ENCODE data around the gene ROBO1.
"Not testable (repeated sequence)": the region's sequence is repeated elsewhere in the genome, so short reads cannot be mapped to it uniquely, and the experiment has no call there.

Gene ROBO1

GRCh38 chr3:79204351-79204750 lies 563.4 kb downstream of the ROBO1 start:
- no peak for TF ChIP-seq POLR2AphosphoS5 (IDR thresholded peaks at IDR 0.05; ENCODE audit: low read depth, low read length)
- no peak for TF ChIP-seq TAF1 (IDR thresholded peaks at IDR 0.05; ENCODE audit: borderline replicate concordance, low read depth, low read length)
- TF ChIP-seq POLR2A (IDR thresholded peaks at IDR 0.05; ENCODE audit: low read depth, low read length): no peak
- DNase-seq (ENCODE audit: insufficient read length) (no peak), FAIRE-seq (no peak)

DNA sequence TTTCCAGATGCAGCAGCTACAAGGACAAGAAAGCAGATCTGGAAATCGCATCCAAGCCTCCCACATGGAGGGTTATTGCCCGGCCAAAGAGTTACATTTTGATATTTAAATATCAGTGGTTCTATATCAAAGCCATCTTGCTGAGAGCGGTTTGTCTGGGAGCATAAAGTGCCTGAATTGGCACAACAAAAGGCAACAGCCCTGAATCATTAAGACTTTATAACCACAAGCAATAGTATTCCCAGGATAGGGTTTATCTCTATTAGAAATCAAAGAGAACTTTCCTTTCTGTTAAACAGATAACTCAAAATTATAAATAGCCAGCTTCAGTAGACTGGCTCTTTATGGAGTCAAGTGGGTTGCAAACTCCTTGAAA lies 564.7 kb downstream of the ROBO1 start:
- DNase-seq (ENCODE audit: insufficient read length): no peak
- no peak for TF ChIP-seq POLR2A (IDR thresholded peaks at IDR 0.05; ENCODE audit: low read depth, low read length)
- no peak for TF ChIP-seq TAF1 (IDR thresholded peaks at IDR 0.05; ENCODE audit: borderline replicate concordance, low read depth, low read length)
- TF ChIP-seq POLR2AphosphoS5 (IDR thresholded peaks at IDR 0.05; ENCODE audit: low read depth, low read length): no peak
- FAIRE-seq: no peak

DNA sequence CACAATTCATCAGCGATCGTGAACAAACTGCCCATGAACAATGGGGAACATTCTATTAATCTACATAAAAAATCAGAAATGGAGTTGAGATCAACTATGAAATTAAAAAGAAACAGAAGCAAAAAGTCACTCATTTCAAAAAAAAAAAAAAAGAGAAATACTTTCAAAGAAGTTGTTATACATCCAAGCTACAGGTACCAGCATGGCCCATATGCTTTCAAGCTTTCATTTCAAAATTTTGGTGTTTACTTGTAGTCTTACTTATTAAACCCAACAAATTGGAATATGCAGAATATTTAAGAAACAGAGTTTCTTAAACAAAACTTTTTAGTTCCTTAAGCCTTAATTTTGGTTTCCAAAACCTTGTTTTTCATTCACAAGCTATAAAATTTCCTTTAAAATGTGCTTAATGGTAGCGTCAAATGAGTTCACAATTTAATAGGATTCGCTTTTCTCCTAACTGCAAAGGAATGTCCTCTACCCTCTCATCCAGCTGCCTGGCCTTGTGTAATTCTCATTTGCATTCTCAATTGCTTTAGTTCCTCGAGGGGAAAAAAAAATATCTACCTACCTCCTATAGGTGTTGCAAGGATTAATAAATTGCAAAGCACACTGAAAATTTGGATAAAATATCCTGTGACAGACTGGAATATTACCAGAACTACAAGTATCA lies 565.2 kb downstream of the ROBO1 start:
- DNase-seq (ENCODE audit: insufficient read length) (no peak), FAIRE-seq (no peak)
- no peak for TF ChIP-seq POLR2AphosphoS5 (IDR thresholded peaks at IDR 0.05; ENCODE audit: low read depth, low read length)
- TF ChIP-seq TAF1 (IDR thresholded peaks at IDR 0.05; ENCODE audit: borderline replicate concordance, low read depth, low read length): no peak
- TF ChIP-seq POLR2A (IDR thresholded peaks at IDR 0.05; ENCODE audit: low read depth, low read length): no peak

DNA sequence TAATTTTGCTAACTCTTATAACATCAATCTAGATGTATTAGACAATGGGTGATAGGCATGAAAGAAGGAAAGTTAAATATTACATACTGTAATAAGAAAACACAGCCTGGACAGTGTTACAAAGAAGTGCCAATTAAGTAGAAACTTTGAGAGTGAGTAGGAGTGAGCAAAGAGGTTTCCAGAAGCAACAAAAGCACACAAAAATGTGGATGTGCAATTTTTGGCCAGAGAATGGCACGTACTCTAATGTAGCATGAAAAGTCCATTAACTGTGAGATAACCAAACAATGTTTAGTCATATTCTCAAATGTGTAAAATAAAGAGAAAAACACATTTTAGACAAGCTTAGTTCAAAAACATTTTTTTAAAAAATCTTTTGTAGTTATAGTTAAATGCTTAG lies 567.3 kb downstream of the ROBO1 start:
- FAIRE-seq (no peak), DNase-seq (ENCODE audit: insufficient read length) (no peak)
- TF ChIP-seq POLR2A (IDR thresholded peaks at IDR 0.05; ENCODE audit: low read depth, low read length): no peak

DNA sequence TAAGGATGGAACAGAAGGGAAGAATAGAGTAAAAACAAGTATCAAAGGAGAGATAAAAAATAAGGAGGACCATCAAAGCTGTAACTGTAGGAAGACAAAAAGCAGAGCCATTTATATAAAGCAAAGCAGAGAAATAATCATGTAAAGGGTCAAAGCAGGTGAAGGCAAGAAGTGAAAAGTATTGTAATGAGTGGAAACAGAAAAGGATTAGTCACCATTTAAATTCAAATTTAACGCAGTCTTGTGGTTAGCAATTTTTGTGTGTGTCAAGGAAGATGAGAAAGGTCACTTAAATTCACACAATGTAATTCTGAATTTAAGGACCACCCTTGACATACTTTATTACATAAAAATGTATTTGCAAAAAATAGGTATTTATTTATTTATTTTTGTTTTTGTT lies 567.8 kb downstream of the ROBO1 start:
- DNase-seq (ENCODE audit: insufficient read length): no peak
- no peak for FAIRE-seq
- TF ChIP-seq POLR2AphosphoS5 (IDR thresholded peaks at IDR 0.05; ENCODE audit: low read depth, low read length): no peak
- no peak for TF ChIP-seq TAF1 (IDR thresholded peaks at IDR 0.05; ENCODE audit: borderline replicate concordance, low read depth, low read length)

DNA sequence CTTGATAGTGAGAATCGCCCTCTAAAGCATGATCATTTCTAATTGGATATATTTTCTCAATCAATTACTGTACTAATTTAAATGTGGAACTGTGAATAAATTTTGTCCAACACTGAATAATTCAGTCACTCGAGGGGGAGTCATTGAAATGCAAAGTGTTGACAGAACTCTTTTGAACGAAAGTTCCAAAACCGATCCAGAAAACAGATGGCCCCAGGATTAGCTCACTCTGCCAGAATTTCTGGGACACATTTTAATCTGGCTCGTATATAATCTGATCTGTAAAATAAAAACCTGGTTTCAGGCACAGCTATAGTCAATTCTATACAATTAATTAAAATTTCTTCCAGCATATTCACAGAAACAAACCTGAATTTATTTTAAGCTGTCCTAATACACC lies 580.4 kb downstream of the ROBO1 start:
- FAIRE-seq (no peak), DNase-seq (ENCODE audit: insufficient read length) (no peak)
- TF ChIP-seq POLR2A (IDR thresholded peaks at IDR 0.05; ENCODE audit: low read depth, low read length): no peak
- no peak for TF ChIP-seq POLR2AphosphoS5 (IDR thresholded peaks at IDR 0.05; ENCODE audit: low read depth, low read length)
- no peak for TF ChIP-seq TAF1 (IDR thresholded peaks at IDR 0.05; ENCODE audit: borderline replicate concordance, low read depth, low read length)

GRCh38 chr3:79184251-79184650 lies 583.5 kb downstream of the ROBO1 start:
- DNase-seq (ENCODE audit: insufficient read length) (no peak), FAIRE-seq (no peak)
- TF ChIP-seq POLR2AphosphoS5 (IDR thresholded peaks at IDR 0.05; ENCODE audit: low read depth, low read length) (no peak), POLR2A (IDR thresholded peaks at IDR 0.05; ENCODE audit: low read depth, low read length) (no peak), TAF1 (IDR thresholded peaks at IDR 0.05; ENCODE audit: borderline replicate concordance, low read depth, low read length) (no peak)

DNA sequence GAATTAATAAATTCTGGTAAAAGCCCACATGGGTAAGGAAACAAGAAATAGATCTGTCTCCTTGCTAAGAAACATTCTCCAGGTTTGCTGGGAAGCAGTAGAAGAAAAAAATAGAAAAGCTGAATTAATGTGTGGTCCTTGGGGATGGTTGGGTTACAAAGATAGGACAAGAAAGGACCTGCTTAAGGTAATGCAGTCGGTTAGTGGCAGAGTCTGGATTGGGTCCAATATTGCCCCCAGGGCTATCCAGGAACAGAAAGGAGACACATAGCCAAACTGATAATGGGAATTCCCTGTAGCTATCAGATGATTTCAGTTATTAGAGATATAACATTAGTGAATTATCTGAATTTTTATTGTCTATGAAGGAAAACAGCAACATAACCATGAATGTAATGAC lies 584.3 kb downstream of the ROBO1 start:
- FAIRE-seq (no peak), DNase-seq (ENCODE audit: insufficient read length) (no peak)
- TF ChIP-seq POLR2AphosphoS5 (IDR thresholded peaks at IDR 0.05; ENCODE audit: low read depth, low read length) (no peak), POLR2A (IDR thresholded peaks at IDR 0.05; ENCODE audit: low read depth, low read length) (no peak), TAF1 (IDR thresholded peaks at IDR 0.05; ENCODE audit: borderline replicate concordance, low read depth, low read length) (no peak)

- no peak for TF ChIP-seq POLR2A (IDR thresholded peaks at IDR 0.05; ENCODE audit: low read depth, low read length)
- TF ChIP-seq POLR2AphosphoS5 (IDR thresholded peaks at IDR 0.05; ENCODE audit: low read depth, low read length): no peak
- no peak for TF ChIP-seq TAF1 (IDR thresholded peaks at IDR 0.05; ENCODE audit: borderline replicate concordance, low read depth, low read length)
- FAIRE-seq (no peak), DNase-seq (ENCODE audit: insufficient read length) (no peak)
These were observed 589.2 kb downstream of the ROBO1 start for GRCh38 chr3:79178471-79179180.

- TF ChIP-seq POLR2AphosphoS5 (IDR thresholded peaks at IDR 0.05; ENCODE audit: low read depth, low read length): no peak
- no peak for TF ChIP-seq TAF1 (IDR thresholded peaks at IDR 0.05; ENCODE audit: borderline replicate concordance, low read depth, low read length)
- no peak for TF ChIP-seq POLR2A (IDR thresholded peaks at IDR 0.05; ENCODE audit: low read depth, low read length)
- no peak for FAIRE-seq
- no peak for DNase-seq (ENCODE audit: insufficient read length)
These were observed 591.9 kb downstream of the ROBO1 start for GRCh38 chr3:79175870-79176269.

DNA sequence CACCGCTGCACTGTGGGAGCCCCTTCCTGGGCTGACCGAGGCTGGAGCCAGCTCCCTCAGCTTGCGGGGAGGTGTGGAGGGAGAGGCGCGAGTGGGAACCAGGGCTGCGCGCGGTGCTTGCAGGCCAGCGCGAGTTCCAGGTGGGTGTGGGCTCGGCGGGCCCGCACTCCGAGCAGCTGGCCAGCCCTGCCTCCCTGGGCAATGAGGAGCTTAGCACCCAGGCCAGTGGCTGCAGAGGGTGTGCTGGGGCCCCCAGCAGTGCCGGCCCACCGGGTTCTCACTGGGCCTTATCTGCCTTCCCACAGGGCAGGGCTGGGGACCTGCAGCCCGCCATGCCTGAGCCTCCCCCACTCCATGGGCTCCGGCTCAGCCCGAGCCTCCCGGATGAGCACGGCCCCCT lies 594.5 kb downstream of the ROBO1 start:
- not testable (repeated sequence) for DNase-seq (ENCODE audit: insufficient read length); FAIRE-seq

- DNase-seq (ENCODE audit: insufficient read length): no peak
- no peak for TF ChIP-seq POLR2AphosphoS5 (IDR thresholded peaks at IDR 0.05; ENCODE audit: low read depth, low read length)
- no peak for TF ChIP-seq TAF1 (IDR thresholded peaks at IDR 0.05; ENCODE audit: borderline replicate concordance, low read depth, low read length)
- no peak for TF ChIP-seq POLR2A (IDR thresholded peaks at IDR 0.05; ENCODE audit: low read depth, low read length)
- no peak for FAIRE-seq
These were observed 595.6 kb downstream of the ROBO1 start for GRCh38 chr3:79172241-79172640.

Data from GM12892 (cell line).